Measurements from ENCODE around the gene BTBD16.
A peak's percentile ranks its signal among the peaks of the same experiment; 100 is the strongest.

GRCh38 chr10:122237331-122237990 is 33.6 kb upstream of the BTBD16 start:
- TF ChIP-seq SP1 (IDR thresholded peaks at IDR 0.05) (no peak), NR2F2 (IDR thresholded peaks at IDR 0.05) (no peak), JUND (IDR thresholded peaks at IDR 0.05) (no peak), HNF4A (conservative IDR thresholded peaks at IDR 0.05) (peak in 1 of 2 donors; percentile 33), FOXA1 (IDR thresholded peaks at IDR 0.05) (no peak), FOXA2 (IDR thresholded peaks at IDR 0.05) (no peak), YY1 (IDR thresholded peaks at IDR 0.05) (no peak), GABPA (IDR thresholded peaks at IDR 0.05 in 1 of 2, conservative IDR thresholded peaks at IDR 0.05 in 1 of 2) (no peak), TAF1 (conservative IDR thresholded peaks at IDR 0.05) (no peak), RAD21 (IDR thresholded peaks at IDR 0.05) (no peak)
- TF ChIP-seq, protein P1, sequence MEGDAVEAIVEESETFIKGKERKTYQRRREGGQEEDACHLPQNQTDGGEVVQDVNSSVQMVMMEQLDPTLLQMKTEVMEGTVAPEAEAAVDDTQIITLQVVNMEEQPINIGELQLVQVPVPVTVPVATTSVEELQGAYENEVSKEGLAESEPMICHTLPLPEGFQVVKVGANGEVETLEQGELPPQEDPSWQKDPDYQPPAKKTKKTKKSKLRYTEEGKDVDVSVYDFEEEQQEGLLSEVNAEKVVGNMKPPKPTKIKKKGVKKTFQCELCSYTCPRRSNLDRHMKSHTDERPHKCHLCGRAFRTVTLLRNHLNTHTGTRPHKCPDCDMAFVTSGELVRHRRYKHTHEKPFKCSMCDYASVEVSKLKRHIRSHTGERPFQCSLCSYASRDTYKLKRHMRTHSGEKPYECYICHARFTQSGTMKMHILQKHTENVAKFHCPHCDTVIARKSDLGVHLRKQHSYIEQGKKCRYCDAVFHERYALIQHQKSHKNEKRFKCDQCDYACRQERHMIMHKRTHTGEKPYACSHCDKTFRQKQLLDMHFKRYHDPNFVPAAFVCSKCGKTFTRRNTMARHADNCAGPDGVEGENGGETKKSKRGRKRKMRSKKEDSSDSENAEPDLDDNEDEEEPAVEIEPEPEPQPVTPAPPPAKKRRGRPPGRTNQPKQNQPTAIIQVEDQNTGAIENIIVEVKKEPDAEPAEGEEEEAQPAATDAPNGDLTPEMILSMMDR (IDR thresholded peaks at IDR 0.05; ENCODE audit: low read depth, low read length, missing input control): no peak
- TF ChIP-seq, protein P2, sequence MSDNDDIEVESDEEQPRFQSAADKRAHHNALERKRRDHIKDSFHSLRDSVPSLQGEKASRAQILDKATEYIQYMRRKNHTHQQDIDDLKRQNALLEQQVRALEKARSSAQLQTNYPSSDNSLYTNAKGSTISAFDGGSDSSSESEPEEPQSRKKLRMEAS (IDR thresholded peaks at IDR 0.05): no peak
- TF ChIP-seq, protein P3, sequence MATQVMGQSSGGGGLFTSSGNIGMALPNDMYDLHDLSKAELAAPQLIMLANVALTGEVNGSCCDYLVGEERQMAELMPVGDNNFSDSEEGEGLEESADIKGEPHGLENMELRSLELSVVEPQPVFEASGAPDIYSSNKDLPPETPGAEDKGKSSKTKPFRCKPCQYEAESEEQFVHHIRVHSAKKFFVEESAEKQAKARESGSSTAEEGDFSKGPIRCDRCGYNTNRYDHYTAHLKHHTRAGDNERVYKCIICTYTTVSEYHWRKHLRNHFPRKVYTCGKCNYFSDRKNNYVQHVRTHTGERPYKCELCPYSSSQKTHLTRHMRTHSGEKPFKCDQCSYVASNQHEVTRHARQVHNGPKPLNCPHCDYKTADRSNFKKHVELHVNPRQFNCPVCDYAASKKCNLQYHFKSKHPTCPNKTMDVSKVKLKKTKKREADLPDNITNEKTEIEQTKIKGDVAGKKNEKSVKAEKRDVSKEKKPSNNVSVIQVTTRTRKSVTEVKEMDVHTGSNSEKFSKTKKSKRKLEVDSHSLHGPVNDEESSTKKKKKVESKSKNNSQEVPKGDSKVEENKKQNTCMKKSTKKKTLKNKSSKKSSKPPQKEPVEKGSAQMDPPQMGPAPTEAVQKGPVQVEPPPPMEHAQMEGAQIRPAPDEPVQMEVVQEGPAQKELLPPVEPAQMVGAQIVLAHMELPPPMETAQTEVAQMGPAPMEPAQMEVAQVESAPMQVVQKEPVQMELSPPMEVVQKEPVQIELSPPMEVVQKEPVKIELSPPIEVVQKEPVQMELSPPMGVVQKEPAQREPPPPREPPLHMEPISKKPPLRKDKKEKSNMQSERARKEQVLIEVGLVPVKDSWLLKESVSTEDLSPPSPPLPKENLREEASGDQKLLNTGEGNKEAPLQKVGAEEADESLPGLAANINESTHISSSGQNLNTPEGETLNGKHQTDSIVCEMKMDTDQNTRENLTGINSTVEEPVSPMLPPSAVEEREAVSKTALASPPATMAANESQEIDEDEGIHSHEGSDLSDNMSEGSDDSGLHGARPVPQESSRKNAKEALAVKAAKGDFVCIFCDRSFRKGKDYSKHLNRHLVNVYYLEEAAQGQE (IDR thresholded peaks at IDR 0.05): no peak
